ENCODE data around the gene ZDHHC14. TPM values are rescaled to one million over a fixed set of nuclear protein-coding genes. Genes with fewer than 3 reads are reported as not detected.

Gene ZDHHC14
- total RNA-seq, 1 experiment from 2014 or later = 1.7 TPM

GRCh38 chr6:157607317-157608109 is 226.5 kb downstream of the ZDHHC14 start:
- no peak overlapping the region for H2BK12ac ChIP-seq (ENCODE audit: insufficient read length, low read depth, low read length)
- Mint-ChIP-seq H3K27ac (peak overlapping the region in 2 of 3 experiments; percentile 48 to 64; a peak in 5 of 7 replicates), H3K9me3 (no peaks in the 10 kb centered on the region), H3K27me3 (ENCODE audit: low read depth) (peaks cover 4% of the 10 kb centered on the region), H3K4me3 (peak overlapping the region in 1 of 2 experiments; percentile 50; a peak in 3 of 5 replicates), H3K4me1 (peaks cover 31 to 38% of the 10 kb centered on the region in 2 experiments), H3K36me3 (ENCODE audit: insufficient read depth in 1 of 3, low read depth in 3 of 3) (0 out of 7 replicates have a peak, but pooled peaks cover 0 to 2% (median 0%) of the 10 kb centered on the region in 3 experiments)
- H2AFZ ChIP-seq (ENCODE audit: low read length) = no peak overlapping the region
- TF ChIP-seq CTCF (conservative IDR thresholded peaks at IDR 0.05) = no peak
- H3K56ac ChIP-seq (ENCODE audit: insufficient read length, low read depth, low read length) = no peak overlapping the region
- peaks cover 11% of the 10 kb centered on the region; the same call in 1 of the 2 replicates for H3K4me1 ChIP-seq (ENCODE audit: insufficient read depth, low read length)
- no peak overlapping the region for H2BK120ac ChIP-seq (ENCODE audit: low read depth, low read length, poor library complexity, severe bottlenecking)
- no peak overlapping the region for H4K8ac ChIP-seq (replicated peaks; ENCODE audit: insufficient read length, low read depth, low read length)
- no peak overlapping the region for H3K23ac ChIP-seq (ENCODE audit: insufficient read length, low read depth, low read length)
- H3K79me1 ChIP-seq (ENCODE audit: insufficient read depth, low read depth, low read length, poor library complexity, severe bottlenecking) = no peaks in the 10 kb centered on the region
- no peaks in the 10 kb centered on the region for H3K9me3 ChIP-seq (ENCODE audit: control insufficient read depth, low read depth, low read length)
- no peaks in the 10 kb centered on the region for H3K79me2 ChIP-seq (ENCODE audit: insufficient read depth, low read length)
- H3K27ac ChIP-seq (ENCODE audit: insufficient read length, low read depth, low read length) = no peak overlapping the region
- H2BK20ac ChIP-seq (ENCODE audit: low read depth, low read length, poor library complexity, severe bottlenecking) = no peak overlapping the region
- no peak overlapping the region for H3K9ac ChIP-seq (ENCODE audit: extremely low read depth, insufficient read length, low read length)
- H3K14ac ChIP-seq (ENCODE audit: insufficient read depth, low read length) = no peak overlapping the region
- H3K27me3 ChIP-seq (ENCODE audit: insufficient read depth, low read length) = no peaks in the 10 kb centered on the region
- no peak overlapping the region for H3K18ac ChIP-seq (ENCODE audit: insufficient read length, low read depth, low read length)
- no peak overlapping the region for H3K4me2 ChIP-seq (ENCODE audit: insufficient read depth, insufficient read length, low read length)
- no peak overlapping the region for H4K5ac ChIP-seq (ENCODE audit: insufficient read length, low read depth, low read length)
- peak; percentile 71 for DNase-seq
- no peaks in the 10 kb centered on the region for H3K23me2 ChIP-seq (ENCODE audit: insufficient read length, low read depth, low read length, poor library complexity, severe bottlenecking)
- no peaks in the 10 kb centered on the region for H4K20me1 ChIP-seq (ENCODE audit: control insufficient read depth, insufficient read depth, insufficient read length)
- H2BK5ac ChIP-seq (ENCODE audit: insufficient read length, low read length) = no peak overlapping the region
- H4K91ac ChIP-seq (ENCODE audit: insufficient read length, low read depth, low read length) = no peak overlapping the region
- H2AK5ac ChIP-seq (ENCODE audit: insufficient read length, low read length) = no peak overlapping the region
- no CpG with 5 or more reads among the region's 12 CpGs for WGBS (ENCODE audit: extremely low coverage, insufficient read length, low lambda C conversion rate)
- no peak overlapping the region for H3T11ph ChIP-seq (ENCODE audit: low read length)
- no peak overlapping the region for H3K4ac ChIP-seq (ENCODE audit: low read depth, low read length)
- no peak overlapping the region for H2BK15ac ChIP-seq (ENCODE audit: low read depth, low read length)

Data from H9 (cell line).